Measurements from ENCODE around the gene ERBB4.

DNA sequence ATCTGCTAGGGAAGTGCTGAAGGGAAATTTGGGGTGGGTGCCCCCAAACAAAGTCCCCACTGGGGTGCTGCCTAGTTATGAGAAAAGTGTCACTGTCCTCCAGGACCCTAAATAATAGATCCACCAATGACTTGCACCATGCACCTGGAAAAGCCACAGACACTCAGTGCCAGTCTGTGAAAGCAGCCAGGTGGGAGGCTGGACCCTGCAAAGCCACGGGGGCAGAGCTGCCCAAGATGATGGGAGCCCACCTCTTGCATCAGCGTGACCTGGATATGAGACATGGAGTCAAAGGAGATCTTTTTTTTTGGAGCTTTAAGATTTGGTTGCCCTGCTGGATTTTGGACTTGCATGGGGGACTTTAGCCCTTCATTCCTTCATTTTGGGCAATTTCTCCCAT, 431.6 kb downstream of the ERBB4 start:
- TF ChIP-seq EP300 (IDR thresholded peaks at IDR 0.05): no peak
- TF ChIP-seq, protein P1, sequence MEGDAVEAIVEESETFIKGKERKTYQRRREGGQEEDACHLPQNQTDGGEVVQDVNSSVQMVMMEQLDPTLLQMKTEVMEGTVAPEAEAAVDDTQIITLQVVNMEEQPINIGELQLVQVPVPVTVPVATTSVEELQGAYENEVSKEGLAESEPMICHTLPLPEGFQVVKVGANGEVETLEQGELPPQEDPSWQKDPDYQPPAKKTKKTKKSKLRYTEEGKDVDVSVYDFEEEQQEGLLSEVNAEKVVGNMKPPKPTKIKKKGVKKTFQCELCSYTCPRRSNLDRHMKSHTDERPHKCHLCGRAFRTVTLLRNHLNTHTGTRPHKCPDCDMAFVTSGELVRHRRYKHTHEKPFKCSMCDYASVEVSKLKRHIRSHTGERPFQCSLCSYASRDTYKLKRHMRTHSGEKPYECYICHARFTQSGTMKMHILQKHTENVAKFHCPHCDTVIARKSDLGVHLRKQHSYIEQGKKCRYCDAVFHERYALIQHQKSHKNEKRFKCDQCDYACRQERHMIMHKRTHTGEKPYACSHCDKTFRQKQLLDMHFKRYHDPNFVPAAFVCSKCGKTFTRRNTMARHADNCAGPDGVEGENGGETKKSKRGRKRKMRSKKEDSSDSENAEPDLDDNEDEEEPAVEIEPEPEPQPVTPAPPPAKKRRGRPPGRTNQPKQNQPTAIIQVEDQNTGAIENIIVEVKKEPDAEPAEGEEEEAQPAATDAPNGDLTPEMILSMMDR (IDR thresholded peaks at IDR 0.05): no peak
- TF ChIP-seq POLR2AphosphoS5 (IDR thresholded peaks at IDR 0.05): no peak
- no peak for TF ChIP-seq POLR2A (IDR thresholded peaks at IDR 0.05)
